Activated CD8-positive, alpha-beta memory T cell treated with anti-CD3 and anti-CD28 coated beads for 1 hour (primary cell): ENCODE results near the gene IRF2BPL.

Source experiments
- DNase-seq, 2 donors: peaks; one replicate each; pipeline ENCODE4 v3.0.0-alpha.2; 2020; ENCODE audit warnings: low read depth in 1 of 2; ENCODE audit errors: extremely low read depth in 1 of 2

The IRF2BPL gene

GRCh38 chr14:77055306-77055705 is 26.8 kb upstream of the IRF2BPL start:
- no peak for DNase-seq

GRCh38 chr14:77053046-77053841 is 24.7 kb upstream of the IRF2BPL start:
- peak; percentile 64 to 74 for DNase-seq

GRCh38 chr14:77052281-77053044 is 24.0 kb upstream of the IRF2BPL start:
- no peak for DNase-seq

GRCh38 chr14:77051116-77051515 is 22.6 kb upstream of the IRF2BPL start:
- DNase-seq = no peak

GRCh38 chr14:77046721-77047120 is 18.2 kb upstream of the IRF2BPL start:
- no peak for DNase-seq

- DNase-seq = no peak
These were observed 17.0 kb upstream of the IRF2BPL start for GRCh38 chr14:77045238-77046162.

- DNase-seq = no peak
These were observed 16.3 kb upstream of the IRF2BPL start for GRCh38 chr14:77044783-77045237.

- no peak for DNase-seq
These were observed 15.5 kb upstream of the IRF2BPL start for GRCh38 chr14:77043984-77044485.

GRCh38 chr14:77043177-77043983 is 14.9 kb upstream of the IRF2BPL start:
- DNase-seq = no peak

- DNase-seq = no peak
These were observed 13.5 kb upstream of the IRF2BPL start for GRCh38 chr14:77041881-77042545.

- no peak for DNase-seq
These were observed 12.5 kb upstream of the IRF2BPL start for GRCh38 chr14:77040741-77041653.

GRCh38 chr14:77040059-77040740 is 11.7 kb upstream of the IRF2BPL start:
- DNase-seq = peak; percentile 99

- no peak for DNase-seq
These were observed 11.0 kb upstream of the IRF2BPL start for GRCh38 chr14:77039285-77040058.

GRCh38 chr14:77037938-77038568 is 9.5 kb upstream of the IRF2BPL start:
- peak in 1 of 2 donors; percentile 51 for DNase-seq

- DNase-seq = no peak
These were observed 8.9 kb upstream of the IRF2BPL start for GRCh38 chr14:77037215-77037937.
